Esophagus squamous epithelium (tissue), 4 donors: ENCODE measurements around the gene KRTAP13-2.

Experiments
- CTCF ChIP-seq, 6 experiments: fragments of 450-650 bp in 4 of 6; fragments of 200-600 bp in 2 of 6; sonication (generic) in 2 of 6; IDR thresholded peaks; one replicate each; pipeline ENCODE4 v1.5.1; 2016 to 2019; ENCODE audit warnings: antibody characterized with exemption in 6 of 6, mild to moderate bottlenecking in 4 of 6, moderate library complexity in 4 of 6
- POLR2A ChIP-seq, 4 donors: fragments of 450-650 bp; IDR thresholded peaks; one replicate each; pipeline ENCODE4 v1.6.1; 2017; ENCODE audit warnings: antibody characterized with exemption in 4 of 4, mild to moderate bottlenecking in 4 of 4, moderate library complexity in 3 of 4

GRCh38 chr21:30391492-30392025 is 19.5 kb upstream of the KRTAP13-2 start:
- TF ChIP-seq CTCF (IDR thresholded peaks at IDR 0.05) (no peak), POLR2A (IDR thresholded peaks at IDR 0.05) (no peak)
